GM18520 (cell line): ENCODE data around the gene KIFAP3.
"Not testable (repeated sequence)": the region's sequence is repeated elsewhere in the genome, so short reads cannot be mapped to it uniquely, and the experiment has no call there.

Experiments
- ATAC-seq: cut with Tn5 transposase; IDR thresholded peaks from one replicate; pipeline ENCODE4 v1.9.1; 2021; ENCODE audit not compliant: unreplicated experiment

Gene KIFAP3

DNA sequence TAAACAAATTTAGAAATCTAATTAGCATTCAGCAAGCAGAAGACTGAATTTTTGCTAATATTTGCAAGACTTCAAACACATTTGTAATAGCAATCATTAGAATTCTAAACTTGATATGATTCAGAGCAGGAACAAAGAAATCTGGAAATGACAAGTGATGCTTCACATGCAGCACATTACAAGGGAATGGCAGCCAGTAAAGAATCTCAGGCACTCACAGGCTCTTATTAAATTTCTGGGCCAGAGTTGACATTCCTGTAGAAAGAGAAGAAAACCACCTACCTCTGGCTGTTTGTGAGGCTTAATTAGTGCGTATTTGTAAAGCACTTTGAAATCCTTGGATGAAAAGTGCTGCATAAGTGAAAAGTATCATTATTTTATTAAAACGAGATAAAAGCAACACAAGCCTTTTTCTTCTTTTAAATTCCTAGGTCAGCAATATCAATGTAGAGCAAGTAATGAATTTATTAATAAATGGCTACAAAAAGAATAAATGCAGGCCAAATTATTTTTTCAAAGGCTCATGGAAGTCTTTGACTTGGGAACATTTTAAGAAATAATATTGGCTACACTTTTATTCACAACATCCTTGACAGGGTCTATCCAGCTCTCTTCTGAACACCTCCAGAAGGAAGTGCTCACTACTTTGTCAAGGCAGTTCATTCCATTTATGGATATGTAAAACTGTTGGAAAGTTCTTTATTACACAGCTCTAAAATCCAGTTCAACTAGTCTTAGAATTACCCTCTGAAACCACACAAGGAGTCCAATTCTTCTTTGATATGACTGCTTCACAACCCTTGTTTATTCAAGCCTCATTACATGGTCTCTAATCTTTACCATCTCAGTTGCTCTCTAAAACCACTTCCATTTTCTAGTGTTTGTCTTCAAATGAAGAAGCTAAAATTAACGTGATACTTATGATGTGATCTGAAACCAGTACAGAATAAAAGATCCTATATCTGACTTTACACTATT, 148.7 kb downstream of the KIFAP3 start:
- ATAC-seq = no peak

DNA sequence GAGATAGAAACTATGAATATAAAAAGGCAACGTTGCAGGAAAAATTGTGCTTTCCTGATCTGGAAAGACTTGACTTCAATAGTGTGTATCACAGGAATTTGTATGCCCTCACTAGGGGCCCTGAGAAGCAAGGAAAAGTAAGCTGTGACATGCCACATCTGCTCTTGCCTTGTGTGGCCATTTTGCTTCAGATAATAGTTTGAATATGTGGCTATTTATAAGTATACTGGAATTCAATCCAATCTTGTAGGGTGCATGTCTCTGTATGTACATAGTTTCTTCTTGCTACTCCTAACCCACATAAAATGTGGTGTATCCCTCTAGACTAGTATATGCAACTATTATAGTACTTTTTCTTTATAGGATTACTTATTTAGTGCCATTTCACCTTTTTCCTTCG, 149.7 kb downstream of the KIFAP3 start:
- ATAC-seq = no peak

DNA sequence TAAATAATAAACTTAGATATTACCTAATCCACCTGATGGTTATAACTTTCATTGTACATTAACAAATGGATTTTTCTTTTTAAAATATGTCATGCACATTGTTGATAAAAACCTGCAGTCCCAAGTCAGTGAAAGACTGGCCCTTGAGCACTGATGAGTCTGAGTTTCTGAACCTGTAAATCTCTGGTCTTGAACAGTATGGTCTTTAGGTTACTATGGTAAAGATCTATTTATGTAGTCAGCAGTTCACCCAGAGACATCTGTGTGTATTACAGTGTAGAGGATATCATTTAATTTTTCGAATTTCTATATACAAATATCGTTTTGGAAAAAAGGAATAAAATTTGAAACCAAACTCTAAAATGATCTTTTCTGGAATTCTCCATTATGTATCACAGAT, 150.4 kb downstream of the KIFAP3 start:
- no peak for ATAC-seq

DNA sequence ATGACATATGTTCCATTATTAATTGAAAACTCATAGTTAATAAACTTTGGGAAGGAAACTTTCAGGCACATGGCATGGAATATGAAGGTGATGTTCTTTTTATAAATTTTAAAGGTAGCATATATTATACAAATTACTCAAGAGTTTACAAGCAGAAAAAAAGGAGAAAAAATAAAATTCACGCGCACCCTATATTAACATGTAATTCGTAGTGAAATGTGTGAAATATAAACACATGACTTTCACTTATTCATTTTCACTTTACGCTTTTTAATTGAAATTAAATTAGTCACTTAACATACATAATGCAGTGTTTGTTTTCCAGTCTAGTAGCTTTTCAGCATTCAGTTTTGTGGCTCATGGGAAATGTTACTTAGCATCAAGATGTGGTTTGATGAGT, 153.4 kb downstream of the KIFAP3 start:
- ATAC-seq = no peak

DNA sequence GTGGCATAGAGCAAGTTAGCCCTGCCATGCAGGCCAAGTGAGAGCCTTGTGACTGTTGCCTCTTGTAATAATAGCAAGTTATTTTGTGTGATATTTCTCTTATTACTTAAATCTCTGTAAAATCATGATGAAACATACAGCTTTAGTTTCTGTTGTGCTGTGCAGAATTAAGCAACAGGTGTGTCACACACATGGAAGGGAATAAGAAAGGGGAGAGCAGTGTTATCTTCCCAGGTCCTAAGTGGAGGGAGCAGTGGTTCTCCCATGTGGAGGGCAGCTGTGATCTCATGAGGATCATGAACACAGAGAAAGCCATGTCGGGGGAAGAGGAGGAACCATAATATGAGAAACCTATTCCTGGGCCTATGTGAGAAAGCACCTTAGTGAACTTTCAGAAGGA, 155.6 kb downstream of the KIFAP3 start:
- no peak for ATAC-seq

DNA sequence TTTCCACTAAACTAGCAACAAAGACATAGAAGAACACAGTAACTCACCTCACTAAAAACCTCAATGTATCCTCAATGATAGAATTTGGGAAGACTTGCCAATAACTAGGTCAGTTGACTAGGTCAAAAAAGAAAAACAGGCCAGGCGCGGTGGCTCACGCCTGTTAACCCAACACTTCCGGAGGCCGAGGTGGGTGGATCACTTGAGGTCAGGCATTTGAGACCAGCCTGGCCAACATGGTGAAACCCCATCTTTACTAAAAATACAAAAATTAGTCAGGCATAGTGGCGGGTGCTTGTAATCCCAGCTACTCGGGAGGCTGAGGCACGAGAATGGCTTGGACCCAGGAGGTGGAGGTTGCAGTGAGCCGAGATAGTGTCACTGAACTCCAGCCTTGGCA, 156.3 kb downstream of the KIFAP3 start:
- ATAC-seq = not testable (repeated sequence)

DNA sequence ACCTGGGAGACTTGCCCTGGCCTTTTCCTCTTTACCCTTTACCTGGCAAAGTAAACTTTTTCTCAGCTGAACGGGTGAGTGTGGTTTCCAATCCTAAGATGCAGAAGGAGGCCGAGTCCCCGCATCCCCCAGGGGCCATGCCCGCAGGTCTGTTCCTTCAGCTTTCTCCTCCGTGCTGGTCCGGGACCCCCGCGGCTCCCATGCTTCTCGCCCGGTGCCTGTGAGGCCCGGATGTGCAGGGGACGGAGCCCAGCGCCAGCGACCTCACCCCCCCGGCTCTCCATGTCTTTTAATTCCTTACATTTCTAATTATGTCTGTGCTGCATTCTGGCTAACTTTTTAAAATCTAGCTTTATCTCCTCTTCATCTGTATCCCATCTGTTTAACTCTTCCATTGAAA, 159.3 kb downstream of the KIFAP3 start:
- ATAC-seq = no peak

DNA sequence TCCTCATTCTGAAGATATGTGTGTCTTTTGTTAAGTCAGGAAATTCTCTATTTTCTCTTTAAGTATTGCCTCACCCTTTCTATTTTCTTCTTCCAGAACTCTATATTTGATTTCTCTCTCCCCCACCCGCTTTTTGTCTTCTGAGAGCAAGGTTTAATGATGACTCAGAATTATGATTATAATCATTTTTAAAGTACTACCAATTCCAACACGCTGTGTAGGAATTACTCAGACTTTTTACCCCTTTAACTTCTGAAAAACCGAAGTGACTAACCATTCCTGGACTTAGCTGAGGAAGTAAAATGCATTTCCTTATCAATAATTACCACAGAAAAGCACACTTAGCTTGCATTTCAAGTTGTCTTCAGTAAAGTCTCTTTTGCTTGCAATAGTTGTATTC, 160.0 kb downstream of the KIFAP3 start:
- no peak for ATAC-seq

DNA sequence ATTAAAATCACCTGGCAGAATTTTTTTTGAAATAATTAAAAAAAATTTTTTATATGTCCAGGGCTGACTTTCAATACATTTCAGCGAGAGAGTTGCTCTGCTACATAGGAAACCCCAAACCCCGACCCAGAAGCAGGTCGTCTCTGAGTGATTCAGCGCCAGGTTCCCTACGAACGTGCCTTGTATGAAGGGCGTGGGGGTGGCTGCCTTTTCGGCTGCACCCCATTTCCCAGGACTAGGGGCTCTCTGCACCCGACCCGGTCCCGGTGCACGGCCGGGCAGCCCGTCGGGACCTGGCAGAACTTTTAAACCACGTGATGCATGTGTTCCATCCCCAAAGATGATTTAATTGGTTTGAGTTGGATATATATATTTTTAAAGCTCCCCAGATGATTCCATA, 165.0 kb downstream of the KIFAP3 start:
- ATAC-seq = no peak

DNA sequence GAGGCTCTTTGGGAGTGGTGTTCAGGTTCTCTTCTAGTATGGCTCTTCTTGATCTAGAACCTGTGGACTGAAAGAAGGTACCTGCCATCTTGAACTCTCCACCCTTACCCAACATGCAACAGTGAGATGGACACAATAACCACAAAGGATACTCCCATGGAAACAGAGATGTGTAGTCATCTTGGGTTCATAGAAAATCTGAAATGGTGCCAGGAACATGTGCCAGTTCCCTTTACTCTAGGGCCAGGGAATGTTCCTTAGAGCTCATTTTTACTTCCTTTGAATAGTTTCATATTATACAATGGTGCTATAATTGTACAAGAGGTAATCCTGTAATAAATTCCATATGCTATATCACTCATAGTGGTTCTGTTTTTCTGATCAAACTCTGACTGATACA, 167.6 kb downstream of the KIFAP3 start:
- no peak for ATAC-seq

DNA sequence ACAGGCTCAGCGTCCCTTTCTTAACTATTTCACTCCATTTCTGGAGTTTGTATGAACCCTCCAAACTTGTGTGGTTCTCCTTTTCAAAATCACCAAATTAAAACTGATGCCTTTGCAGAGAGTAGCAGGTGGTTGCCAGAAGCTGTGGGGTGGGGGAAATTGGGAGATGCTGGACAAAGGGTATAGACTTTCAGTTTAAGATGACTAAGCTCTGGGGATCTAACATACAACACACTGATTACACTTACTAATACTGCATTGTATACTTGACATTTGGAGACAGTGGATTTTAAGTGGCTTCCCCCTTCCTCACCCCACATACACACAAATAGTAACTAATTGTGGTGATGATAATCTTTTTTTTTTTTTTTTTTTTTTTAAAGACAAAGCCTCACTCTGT, 169.7 kb downstream of the KIFAP3 start:
- ATAC-seq = no peak

DNA sequence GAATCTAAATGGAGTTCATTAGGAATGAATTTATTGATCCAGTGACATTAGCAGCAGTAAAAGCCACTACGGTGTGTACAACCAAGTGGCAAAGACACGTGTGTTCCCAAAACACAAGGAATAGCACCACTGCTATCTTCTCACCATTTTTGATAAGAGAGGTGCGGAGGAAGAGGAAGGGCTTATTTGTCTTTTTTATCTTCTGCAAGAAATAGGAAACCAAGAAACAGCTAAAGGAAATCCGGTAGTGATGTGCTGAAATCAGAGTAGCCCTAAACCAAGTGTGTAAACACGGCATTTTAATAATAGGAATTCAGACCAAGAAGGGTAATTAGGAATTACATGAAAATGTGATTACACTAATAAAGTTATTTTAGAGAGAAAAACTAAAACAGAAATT, 171.7 kb downstream of the KIFAP3 start:
- no peak for ATAC-seq

DNA sequence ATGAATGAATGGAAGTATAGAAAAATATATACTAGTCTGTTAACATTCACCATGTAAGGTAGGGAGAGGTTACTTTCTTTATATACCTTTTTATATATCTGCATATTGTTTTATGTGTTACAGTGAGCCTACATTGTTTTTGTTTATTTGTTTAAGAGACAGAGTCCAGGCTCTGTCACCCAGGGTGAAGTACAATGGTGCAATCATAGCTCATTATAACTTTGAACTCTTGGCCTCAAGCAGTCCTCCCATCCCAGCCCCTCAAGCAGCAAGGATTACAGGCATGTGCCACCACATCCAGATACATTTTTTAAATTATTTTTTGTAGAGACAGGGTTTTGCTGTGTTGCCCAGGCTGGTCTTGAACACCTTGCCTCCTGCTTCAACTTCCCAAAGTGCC, 173.4 kb downstream of the KIFAP3 start:
- ATAC-seq = no peak

DNA sequence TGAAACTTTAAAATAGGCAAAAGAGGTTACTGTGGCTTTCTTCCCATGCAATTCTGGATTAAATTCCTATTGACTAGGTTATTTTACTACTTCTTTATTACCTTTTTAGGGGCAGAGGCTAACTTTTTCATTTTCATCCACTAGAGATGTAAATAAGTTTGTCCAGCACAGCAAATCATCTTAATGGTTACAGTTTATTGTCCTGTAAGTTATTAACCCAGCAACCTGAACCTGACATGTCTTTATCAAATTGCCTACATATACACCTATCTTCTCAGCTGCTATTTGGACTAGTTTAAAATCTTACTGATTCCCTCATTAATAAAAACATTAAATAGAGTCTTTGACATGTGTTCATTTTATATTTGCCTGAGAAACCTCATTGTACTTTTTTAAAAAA, 173.9 kb downstream of the KIFAP3 start:
- ATAC-seq = no peak

DNA sequence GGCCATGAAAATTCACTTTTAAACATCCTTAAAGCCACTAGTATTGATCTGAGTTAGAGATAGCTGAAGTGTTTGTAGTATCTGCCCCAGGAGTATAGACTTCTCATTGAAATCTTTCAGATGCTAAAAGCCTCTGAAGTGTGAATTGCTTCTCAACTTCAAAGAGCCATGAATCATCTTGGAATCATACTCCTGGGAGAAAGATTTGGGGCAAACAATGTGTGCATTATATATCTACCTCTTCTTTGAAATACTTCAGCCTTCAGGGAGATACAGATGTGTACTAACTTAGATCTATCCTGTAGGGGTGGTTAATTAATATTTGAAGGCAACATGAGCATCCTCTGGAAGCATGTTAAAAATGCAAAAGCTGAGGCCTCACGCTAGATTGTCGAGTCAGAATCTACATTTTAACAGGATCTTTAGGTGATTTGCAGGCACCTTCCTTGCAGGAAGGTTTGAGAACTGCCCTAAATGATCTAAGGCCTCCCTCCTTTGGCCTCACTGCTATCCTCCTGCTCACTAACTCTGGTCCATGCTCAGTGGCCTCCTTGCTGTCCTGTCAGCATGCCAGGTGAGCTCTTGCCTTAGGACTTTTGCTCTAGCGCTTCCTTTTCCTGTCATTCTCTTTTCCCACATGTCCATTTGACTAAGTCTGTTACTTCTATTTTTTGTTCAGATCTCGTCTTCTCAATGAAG, 174.8 kb downstream of the KIFAP3 start:
- ATAC-seq = no peak

DNA sequence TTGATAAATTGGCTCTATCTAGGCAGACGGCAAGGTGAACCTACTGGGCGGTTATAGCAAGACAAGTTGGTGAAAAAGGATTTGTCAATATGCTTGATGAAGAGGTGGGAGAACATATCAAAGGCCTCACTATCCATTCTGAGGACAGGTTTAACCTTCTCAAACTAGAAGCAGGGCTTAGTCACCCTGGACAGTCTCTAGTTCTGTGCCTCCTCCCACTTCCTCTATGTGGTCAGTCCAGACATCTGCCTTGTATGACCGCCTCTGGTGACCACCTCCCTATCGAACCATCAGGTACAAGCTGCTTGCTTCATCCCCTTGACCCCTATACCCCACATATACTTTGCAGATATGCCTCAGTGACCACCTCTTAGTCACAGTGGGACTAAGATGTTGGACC, 178.5 kb downstream of the KIFAP3 start:
- ATAC-seq = no peak

DNA sequence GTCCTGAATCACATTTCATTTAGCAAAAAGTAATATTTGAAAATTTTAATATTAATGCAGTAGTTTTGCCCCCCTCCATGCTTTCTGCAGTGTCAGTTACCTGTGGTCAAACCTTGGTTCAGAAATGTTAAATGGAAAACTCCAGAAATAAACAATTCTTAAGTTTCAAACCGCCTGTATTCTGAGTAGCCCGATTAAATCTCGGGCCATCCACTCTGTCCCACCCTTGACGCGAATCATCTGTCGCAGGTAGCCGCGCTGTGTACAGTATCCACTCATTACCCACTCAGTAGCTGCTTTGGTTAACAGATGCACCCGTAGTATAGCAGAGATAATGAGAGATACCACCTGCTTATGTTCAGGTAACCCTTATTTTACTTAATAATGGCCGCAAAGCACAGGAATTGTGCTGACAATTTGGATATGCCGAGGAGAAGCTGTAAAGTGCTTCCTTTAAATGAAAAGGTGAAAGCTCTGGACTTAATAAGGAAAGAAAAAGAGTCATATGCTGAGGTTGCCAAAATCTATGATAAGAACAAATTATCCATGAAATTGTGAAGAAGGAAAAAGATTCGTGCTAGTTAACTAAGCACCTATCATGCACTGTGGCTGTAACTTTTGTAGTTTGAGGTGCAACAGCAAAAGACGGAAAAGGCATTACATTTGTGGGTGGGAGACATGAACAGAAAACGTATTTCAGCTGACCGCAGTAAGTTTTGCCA, 179.9 kb downstream of the KIFAP3 start:
- no peak for ATAC-seq

DNA sequence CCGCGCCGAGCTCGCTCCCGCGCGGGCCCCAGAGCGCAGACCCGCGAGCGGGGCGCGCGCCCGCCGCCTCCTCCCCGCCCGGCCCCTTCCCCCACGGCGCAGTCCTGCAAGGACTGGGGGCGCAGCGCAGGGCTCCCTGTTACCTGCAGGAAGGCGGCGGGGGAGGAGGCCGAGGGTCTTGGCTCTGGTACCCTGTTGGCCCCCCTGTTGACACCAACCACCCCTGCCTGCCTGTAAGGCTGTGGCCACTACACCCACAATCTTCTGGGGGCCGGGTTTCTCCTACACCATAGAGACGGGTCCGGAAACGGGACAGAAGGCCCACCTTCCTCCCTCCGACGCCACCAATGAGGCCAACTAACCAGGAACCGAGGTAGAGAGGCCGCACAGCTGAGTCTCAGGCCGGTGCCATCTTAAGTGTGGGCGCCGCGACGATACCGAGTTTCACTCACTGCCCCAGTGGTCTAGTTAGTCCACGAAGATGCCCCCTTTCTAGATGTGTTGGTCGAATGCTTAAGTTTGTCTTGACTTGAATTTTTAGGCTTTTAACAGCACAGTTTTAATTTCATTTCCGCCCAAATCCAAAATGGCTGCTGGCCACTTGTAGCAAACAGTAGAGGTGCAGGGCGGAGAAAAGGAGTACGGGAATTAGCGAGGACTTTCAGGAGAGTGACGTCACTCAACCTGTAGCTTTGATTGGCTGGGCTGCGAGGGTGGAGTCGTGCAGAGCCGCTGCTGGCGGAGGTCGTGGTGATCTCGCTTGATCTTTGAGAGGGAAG, 180.7 kb downstream of the KIFAP3 start, which contains the start of gene SCYL3:
SCYL3 (minus strand) TSS at position 252 of the 779 bp plus-strand sequence. CDS start 5,056 bp downstream, outside the sequence.
- ATAC-seq = peak; percentile 60

DNA sequence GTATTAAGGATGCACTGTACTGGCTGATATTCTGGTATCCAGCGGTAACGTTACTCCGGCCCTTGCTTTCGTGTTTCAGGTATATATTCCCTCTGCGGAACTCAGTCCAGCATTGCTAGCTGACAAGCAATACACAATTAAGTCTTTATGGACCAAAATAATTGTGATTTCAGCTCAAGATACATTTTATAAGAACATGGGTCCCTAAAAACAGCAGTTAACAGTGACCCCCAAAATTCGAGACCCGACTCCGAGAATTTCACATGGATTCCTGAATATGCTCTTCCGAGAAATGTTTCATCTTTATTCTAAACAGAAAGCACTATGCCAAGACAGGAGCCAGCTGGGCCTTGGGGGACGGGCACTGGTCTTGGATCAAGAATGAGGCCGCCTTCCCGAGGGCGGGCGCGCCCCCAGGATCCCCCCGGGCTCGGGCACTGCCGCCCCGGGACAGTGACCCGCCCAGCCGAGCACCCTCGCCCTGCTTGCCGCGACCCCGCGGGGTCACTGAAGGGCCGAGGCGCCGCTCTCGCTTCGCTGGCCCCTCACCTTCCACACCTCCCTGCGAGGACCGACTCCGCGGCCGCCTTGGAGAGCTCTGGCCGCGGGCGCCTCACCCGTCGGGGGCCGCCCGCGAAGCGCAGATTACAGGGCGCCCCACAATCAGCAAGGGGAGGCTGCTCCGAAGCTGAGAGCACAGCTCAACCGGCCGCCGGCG, 181.4 kb downstream of the KIFAP3 start:
- peak; percentile 16 for ATAC-seq
